ENCODE data around the gene SNRNP200.
"Not testable (repeated sequence)": the region's sequence is repeated elsewhere in the genome, so short reads cannot be mapped to it uniquely, and the experiment has no call there.

SNRNP200 gene

DNA sequence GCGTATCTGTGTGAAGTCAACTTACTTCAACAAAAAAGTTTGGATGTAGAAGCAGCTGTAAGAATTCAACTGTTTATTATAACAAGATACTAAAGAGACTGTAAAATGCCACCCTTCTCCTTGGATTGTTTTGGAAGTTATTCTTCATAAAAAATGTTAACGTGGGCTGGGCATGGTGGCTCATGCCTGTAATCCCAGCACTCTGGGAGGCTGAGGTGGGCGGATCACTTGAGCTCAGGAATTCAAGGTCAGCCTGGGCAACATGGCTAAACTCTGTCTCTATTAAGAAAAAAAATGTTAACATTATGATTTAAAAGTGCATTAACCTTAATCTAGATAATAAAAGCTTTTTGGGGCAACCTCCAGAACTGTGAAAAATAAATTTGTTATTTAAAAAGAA, 31.6 kb downstream of the SNRNP200 start:
- DNase-seq = no peak

DNA sequence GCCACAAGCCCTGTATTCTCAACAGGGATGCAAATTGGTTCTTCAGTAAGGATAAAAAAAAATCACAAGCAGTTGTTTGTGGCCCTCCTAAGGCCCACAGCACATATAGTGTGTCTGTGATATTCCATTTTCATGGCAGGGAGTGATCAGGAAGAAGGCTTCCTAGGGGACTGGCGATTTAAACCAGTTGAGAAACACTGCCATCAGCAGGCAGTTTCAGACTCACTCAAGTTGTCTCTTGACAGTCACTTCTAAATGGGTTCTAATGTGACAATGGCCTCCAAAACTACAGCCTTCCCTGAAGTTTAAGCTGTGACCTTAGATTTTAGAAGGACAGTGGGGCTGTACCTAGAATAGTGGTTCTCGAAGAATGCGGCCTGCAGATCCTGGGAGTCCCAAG, 33.4 kb downstream of the SNRNP200 start:
- DNase-seq = no peak

- no peak for DNase-seq
These were observed 38.0 kb downstream of the SNRNP200 start for GRCh38 chr2:96267159-96267971.

DNA sequence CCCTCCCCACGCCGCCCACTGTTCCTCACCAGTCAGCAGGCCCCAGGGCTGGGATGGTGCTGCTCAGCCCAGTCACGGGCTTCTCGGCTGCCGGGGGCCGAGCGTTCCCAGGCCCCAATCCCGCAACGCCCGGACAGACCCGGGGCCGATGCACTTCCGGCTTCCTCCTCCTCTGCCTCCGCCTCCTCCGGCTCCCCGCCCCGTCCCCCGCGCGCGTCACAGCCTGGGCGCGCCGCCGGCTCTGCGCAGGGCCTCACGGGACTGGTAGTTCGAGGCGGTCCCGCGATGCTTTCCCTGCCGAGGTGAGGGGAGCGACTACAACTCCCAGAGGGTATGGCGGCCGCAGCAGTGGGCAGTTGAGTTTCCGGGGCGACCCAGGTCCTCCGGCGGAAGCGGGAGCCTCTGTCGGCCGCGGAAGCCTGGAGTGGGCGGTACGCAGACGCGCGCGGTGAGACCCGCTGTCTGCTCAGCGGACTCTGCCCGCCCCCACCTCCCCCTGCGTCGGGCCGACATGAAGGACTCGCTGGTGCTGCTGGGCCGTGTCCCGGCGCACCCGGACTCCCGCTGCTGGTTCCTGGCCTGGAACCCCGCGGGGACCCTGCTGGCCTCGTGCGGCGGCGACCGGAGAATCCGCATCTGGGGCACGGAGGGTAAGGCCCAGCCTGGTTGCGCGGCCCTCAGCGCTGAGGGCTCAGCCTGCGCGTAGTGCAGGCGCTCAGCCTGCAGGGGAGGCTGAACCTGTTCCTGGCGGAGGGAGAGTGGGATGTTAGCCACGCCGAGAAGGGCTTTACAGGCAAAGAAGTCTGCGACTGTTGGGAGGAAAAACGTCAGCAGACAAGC, 39.3 kb downstream of the SNRNP200 start, which contains the start of the genes CIAO1 and TMEM127:
TSS of gene CIAO1 (plus strand) at position 386 of the 840 bp plus-strand sequence. CDS start at position 512, 126 bp downstream.
TSS of gene TMEM127 (minus strand) at position 158 of the 840 bp plus-strand sequence. CDS start 616 bp downstream, outside the sequence.
- peak; percentile 98 for DNase-seq

GRCh38 chr2:96265349-96265839, 40.0 kb downstream of the SNRNP200 start:
- DNase-seq = no peak

- no peak for DNase-seq
These were observed 40.5 kb downstream of the SNRNP200 start for GRCh38 chr2:96264656-96265348.

DNA sequence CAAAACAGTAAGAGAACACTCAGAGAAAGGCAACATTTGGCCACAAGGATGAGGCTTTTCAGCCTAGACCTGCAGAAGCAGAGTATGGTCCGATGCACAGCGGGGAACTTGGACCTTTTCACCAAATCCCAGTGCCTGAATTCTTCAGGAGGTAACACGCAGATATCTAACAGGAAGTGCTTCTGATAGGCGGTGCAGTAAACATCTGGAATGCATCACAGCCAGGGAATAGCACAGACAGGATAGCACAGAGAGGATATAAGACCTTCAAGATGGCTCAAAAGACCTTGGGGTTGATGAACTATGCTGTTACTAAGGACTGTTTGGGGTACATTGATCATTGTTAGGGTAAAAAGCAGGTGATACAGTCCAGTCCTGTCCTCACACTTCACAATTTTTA, 41.3 kb downstream of the SNRNP200 start:
- DNase-seq = no peak

- no peak for DNase-seq
These were observed 43.0 kb downstream of the SNRNP200 start for GRCh38 chr2:96262306-96262705.

DNA sequence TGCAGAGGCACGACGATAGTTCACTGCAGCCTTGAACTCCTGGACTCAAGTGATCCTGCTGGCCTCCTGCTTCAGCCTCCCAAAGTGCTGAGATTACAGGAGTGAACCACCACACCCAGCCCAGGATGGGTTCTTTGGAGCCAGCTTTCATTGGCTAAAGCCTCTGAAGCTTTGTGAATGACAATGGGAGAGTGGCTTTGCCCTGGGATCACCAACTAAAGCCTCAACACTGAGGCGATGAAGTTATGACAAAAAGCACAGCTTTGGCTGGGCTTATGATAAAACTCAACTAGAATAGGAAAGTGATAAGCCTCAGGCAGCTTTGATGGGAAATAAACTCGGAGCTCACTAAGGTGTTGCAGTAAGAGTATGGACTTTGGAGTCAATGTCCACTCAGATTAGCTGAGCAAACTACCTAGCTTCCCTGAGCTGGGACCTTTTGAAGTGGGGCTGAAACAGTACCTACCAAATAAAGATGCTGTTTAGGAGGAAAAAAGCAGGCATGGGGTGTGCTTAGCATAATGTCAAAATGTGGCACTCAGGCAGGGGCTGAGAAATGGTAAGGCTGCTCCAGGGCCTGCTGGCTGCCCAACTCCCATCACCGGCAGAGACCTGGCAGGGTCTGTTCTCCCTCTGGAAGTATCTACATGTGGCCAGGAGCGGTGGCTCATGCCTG, 43.9 kb downstream of the SNRNP200 start:
- no peak for DNase-seq

GRCh38 chr2:96260387-96261260, 44.7 kb downstream of the SNRNP200 start:
- DNase-seq = peak; percentile 63

GRCh38 chr2:96259497-96259921, 45.8 kb downstream of the SNRNP200 start:
- no peak for DNase-seq

DNA sequence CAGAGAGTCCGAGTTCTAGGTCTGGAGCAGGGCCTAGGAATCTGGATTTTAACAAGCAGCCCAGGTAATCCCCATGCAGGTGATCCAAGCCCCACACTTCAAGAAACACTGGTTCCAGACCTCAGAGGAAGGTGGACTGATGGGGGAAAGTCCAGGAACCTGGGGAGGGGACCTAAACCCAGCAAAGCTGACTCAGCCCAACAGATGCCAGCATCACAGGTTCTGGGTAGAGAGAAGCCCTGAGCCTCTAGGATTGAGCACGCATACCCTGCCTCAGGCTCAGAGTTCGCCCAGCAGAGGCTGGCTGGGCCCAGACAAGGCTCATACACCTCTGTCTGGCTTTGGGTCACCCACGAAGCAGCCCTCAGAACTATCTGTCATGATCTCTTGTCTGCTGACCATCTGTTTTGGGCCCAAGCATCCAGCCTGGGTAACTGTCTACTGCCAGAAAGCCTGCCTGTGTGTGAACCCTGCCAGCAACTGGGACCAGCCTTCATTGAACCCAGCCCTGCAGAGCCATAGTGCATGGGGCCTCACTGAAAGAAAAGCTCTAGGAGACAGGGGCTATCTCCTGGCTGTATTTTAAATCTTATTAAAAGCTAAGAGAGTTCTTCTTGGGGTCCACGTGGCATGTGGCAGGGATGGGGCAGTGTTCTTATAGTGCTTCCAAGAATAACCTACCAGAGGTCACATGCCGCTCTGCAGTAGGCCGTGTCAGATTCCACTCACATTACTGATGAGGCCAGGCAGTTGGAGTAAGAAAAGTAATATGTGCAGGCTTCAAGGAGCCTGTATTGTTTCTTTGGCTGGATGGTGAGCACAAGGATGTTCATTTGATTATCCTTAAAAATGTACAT, 47.0 kb downstream of the SNRNP200 start:
- no peak for DNase-seq

GRCh38 chr2:96257744-96258143, 47.6 kb downstream of the SNRNP200 start:
- DNase-seq = not testable (repeated sequence)

DNA sequence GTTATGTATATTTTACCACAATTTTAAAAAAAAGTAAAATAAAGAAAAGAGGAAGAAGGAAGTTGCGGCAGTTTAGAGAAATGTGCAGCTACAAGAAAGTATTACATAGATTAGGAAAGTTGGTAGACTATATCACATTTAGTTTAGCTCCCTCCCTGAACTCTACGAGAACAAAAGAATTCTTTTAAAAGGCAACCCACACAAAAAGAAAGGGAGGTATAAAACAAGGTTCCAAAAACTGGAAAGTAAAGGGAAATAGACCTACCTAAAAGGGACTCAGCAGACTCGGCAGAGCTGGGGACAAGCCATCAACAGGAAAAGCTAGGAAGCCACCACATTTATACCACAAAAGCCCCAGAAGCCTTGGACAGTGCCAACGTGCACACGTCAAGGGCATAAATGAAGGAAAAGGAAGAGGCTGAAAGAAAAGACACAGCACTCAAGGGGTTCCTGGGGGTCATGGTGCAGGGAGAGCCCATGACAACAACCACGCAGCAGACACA, 48.7 kb downstream of the SNRNP200 start:
- no peak for DNase-seq

DNA sequence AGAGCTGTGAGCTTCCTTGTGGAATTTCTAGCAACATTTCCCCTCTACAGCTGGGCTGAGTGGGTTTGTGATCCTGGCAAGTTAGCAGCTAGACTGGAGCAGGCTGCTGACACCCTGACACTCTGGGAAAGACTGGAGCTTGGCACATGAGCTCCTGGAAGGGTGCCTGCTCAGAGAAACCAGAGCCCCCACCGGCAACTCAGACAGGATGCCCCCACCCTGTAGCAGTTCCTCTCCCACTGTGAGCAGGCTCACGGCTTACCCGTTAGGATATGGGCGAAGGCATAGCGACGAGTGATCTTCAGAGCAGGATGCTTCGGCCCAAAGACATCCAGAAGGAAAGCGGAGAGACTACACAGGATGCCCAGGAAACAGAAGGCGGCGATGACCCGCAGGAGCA, 50.8 kb downstream of the SNRNP200 start:
- no peak for DNase-seq

GRCh38 chr2:96253006-96253405, 52.3 kb downstream of the SNRNP200 start:
- no peak for DNase-seq

DNA sequence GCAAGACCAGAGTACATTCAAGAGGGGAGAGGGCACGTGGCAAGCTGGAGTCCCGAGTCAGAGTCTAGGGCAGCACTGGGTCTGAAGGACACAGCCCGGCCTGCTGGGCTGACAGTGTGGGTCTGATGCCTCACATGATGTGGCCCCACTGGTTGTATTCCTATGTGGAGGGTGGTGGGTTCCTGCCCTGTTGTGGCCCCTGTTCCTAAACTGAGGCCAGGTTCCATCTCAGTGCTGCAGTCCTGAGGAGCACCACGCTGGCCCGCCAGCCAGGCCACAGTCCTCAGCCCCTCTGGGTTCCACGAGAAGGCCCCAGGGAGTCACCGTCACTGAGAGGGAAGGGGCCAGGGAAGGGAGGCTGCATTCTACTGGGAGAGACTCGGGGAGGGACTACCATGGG, 52.8 kb downstream of the SNRNP200 start:
- DNase-seq = no peak

- DNase-seq = peak; percentile 73
These were observed 53.5 kb downstream of the SNRNP200 start for GRCh38 chr2:96251721-96252292.

DNA sequence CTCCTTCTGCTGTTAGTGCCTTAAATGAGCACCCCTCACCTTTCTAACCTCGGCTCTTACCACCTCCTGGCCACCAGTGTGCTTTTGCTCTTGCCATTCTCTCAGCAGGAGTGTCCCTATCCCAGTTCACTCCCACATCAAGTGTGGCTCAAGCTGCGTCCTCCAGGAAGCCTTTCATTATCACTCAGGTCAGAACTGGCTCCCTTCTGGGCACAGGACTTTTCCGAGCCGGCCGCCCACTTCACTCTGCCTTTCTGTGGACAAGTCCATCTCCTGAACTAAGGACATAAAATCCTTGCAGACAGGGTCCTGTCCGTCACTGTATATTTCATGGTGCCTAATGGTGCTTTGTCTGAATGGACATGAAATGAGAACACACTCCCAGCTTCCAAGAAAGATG, 55.2 kb downstream of the SNRNP200 start:
- no peak for DNase-seq

- DNase-seq = no peak
These were observed 55.7 kb downstream of the SNRNP200 start for GRCh38 chr2:96249654-96250053.
